Activated CD4-positive, alpha-beta T cell treated with anti-CD3 and anti-CD28 coated beads, Interleukin-2, amount 50 U/mL, for 48 hours (primary cell): ENCODE results near the gene GPS1.

Experiments used
- DNase-seq, 2 experiments: peaks; one replicate each; pipeline ENCODE4 v3.0.0-alpha.2; 2020

Gene GPS1

DNA sequence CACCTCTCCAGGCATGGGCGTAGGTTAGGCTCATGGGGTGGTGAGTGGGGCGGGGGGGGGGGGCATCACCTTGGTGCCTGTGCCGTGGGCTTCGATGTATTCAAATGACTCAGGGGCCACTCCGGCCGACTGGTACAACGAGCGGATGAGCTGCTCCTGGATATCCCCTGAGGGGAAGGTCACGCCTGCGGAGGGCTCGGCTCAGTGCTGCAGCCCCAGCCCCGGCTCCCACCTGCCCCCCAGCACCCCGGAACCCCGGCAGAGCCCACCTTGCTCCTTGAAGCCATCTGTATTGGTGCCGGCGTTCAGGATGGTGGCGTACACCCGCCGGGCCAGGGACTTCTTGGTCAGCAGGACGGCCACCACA, 40.9 kb downstream of the GPS1 start:
- DNase-seq, result no peak

DNA sequence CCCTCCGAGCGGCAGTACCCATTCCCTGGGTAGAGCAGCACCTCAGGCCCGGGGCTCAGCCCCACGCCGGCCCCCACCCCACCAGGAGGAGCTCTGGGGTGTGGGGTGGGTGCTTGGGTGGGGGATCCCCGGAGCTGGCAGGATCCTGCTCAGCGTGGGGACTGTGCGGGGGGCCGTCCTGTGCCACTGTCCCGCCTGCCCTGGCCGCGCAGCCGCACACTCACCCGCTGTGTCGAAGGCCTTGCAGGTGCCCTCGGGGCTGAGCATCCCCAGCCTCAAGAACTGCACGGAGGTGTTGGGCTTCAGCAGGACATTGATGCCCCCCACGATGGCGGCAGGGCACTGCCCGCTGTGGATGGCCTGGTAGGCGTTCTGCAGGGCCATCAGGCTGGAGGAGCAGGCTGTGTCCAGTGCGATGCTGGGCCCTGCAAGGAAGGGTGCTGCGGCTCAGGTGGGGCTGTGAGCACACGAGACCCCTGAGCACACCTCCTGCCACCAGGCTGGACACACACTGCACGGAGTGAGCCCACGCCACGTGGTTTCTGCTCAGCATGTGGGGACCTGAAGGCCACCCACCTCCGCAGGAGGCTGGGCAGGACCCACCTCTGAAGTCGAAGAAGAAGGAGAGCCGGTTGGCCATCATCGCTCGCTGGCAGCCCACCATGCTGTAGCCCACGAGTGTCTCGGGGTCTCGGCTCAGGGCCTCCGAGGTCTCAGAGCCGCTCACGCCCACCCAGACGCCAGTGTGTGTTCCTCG, 41.5 kb downstream of the GPS1 start:
- DNase-seq, result no peak

- no peak for DNase-seq
Measured at GRCh38 chr17:82094931-82095776, 43.5 kb downstream of the GPS1 start.

DNA sequence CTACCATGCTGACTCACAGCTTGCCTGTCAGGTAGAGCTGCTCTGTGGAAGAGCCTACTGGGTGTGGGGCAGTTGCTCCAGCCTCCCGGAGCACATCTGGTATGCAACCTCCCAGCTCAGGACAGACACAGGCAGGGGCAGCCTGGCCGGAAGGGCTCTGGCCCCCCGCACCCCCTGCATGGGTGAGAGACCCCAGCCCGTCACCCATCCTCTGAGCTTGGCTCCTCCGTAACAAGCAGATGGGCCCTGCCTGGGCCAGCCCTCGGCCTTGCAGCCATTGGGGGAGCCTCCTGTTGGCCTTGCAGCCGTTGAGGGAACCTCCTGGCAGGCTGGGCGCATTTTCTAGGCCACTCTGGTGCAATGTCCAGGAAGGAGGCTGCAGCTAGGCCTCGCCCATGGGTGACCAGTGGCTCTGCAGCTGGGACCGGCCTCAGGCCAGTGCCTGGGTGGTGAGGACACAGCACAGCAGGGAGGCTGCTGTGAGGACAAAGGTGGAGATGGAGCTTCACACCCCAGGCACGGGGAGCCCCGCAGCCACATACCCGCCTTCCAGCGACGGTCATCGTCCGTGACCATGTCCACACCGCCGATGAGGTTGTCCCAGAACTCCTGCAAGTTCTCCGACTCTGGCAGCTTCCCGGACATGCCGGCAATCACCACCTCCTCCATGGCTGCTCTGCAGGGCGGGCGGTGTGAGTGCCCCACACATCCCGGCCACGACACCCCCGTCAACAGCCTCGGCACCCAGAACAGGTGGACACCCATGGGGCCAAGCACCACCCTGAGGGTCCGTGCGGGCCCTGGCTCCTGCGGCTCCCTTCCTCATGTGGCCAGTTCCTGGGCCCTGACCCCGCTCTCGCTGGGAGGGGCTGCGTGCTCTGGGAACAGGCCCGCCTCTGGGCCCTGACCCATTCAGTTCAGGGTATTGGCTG, 44.3 kb downstream of the GPS1 start:
- no peak for DNase-seq

DNA sequence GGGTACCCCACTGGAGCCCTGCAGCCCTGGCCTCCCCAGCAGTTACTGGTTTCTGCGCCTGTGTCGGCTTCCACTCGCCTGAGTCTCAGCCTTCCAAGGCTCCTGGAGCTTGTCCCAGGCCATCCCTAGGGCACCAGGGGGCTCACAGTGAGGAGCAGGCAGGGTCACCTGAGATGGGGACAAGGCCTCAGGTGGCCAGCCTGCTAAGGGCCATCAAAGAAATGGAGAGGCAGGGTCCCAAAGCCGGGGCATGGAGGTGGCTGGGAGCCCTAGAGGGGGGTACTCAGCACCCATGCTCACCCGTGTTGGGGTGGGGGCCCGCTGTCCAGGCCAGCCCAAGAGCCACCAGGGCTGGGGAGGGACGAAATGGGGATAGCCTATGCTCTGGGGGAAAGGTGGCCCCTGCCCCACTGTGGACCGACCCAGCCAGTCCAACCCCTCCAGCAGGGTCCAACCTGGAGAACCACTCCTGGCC, 45.0 kb downstream of the GPS1 start:
- DNase-seq, result no peak

- peak; percentile 32 to 38 for DNase-seq
Measured at GRCh38 chr17:82097184-82097918, 45.7 kb downstream of the GPS1 start.

DNA sequence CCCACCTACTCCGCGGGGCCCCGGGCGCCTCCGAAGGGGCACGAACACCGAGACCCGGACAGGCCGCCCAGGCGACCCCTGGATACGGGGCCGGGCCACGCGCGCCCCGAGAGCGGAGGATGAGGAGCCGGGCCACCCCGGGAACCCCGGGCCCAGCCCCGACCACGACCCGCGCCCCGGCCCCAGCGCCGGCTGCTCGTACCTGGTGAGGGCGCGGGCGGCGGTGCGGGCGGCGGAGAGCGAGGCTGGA, 46.1 kb downstream of the GPS1 start:
- no peak for DNase-seq

GRCh38 chr17:82098169-82098938, 46.7 kb downstream of the GPS1 start, which contains the start of gene FASN:
Gene FASN (minus strand): TSS chr17:82098236. CDS start chr17:82096445, 1,791 bp downstream.
- DNase-seq, result peak; percentile 95

- peak in 1 of 2 experiments; percentile 23 for DNase-seq
Measured at GRCh38 chr17:82098939-82099763, 47.5 kb downstream of the GPS1 start.

- DNase-seq, result no peak
Measured at GRCh38 chr17:82100502-82101298, 49.0 kb downstream of the GPS1 start.

DNA sequence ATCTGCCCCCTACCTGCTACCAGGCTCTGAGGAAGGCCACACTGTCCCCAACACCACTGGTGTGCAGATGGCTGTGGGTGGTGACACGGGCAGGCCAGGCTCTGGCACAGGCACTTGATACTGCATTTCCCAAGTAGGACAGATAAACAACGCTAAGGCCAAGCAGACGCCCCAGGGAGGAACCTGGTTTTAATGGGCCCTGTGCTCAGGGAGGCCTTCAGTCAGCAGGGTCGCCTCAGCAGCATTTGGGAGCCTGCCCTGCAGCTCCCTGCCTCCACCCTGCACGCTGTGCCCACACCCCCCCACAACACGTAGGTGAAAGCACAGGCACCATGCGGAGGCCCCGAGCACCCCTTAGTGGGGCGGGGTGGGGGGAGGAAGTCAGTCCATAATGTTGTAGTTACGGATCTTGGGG, 49.6 kb downstream of the GPS1 start:
- no peak for DNase-seq

DNA sequence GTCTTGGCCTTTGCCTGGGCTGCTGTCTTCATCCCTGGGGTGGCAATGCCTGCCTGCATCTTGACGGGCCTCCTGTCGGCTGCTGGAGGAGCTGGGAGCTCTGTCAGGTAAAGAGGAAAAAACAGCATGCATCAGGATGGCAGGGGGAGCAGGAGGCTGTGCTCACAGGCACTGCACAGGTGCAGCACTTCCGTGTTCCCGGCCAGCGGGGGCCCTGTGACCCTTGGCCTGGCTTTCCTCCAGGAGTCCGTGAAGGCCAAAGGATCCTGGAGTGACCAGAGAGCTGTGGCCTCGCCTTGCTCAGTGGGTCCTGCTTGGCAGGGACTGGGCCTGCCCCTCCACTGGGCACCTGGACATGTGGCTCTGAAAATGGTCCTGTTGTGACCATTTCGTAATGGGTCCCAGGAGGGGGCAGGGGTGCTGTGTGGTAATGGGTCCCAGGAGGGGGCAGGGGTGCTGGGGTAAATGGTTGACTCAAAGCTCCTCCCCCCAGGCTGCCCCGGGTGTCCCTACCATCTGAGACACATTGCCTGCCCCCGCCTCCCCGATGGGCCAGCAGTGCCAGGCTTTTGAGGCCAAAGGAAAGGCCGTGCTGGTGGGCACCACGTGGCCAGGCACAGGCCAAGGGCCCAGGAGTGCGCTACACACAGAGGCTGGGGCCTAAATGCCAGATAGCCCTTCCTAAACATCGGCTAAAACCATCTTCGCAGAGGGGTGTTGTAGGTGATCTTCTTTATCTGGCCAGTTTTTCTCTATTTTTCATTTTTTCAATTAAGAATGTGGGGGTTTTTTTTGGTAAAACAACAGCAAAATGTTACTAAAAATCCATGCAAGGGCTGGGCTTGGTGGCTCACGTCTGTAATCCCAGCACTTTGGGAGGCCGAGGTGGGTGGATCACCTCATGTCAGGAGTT, 50.3 kb downstream of the GPS1 start:
- no peak for DNase-seq

GRCh38 chr17:82103553-82104451, 52.1 kb downstream of the GPS1 start:
- DNase-seq, result no peak

DNA sequence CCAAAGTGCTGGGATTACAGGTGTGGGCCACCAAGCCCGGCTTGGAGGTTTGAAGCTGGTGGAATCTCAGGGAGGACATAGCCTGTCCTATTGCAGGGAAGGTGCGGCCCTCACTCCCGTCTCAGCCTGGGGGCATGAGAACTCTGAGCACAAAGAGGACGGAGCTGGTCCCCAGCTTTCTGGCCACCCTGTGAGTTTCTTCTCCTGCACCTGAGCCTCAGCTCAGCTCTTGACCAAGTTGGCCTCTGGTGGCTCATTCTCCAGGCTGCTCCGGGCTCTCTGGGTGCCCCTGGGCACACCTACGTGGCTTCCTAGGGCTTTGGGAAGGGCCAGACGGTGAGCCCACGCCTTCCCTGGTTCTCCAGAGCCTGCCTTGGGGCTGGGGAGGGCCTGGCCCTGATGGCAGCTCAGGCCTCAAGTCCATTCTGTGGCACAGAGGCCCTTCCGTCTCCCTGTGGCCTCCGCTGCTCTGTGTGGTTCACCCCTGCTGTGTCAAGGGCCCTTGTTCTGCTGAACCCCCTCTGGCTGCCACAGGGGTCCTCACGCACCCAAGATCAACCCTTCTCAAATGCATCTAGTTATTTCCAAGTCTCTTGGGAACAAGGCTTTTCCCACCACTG, 53.2 kb downstream of the GPS1 start:
- no peak for DNase-seq

GRCh38 chr17:82105417-82105881, 53.8 kb downstream of the GPS1 start:
- no peak for DNase-seq

- peak; percentile 79 to 82 for DNase-seq
Measured at GRCh38 chr17:82105882-82106687, 54.4 kb downstream of the GPS1 start.
